Smooth muscle cell (in vitro differentiated cells): ENCODE data around the gene DROSHA. TPM values are rescaled to one million over a fixed set of nuclear protein-coding genes. Genes with fewer than 3 reads are reported as not detected.

Source experiments
- DNase-seq: peaks from one replicate; lab custom pipeline; 2025; ENCODE audit not compliant: unreplicated experiment; lab: John Stamatoyannopoulos, UW
- H2AFZ ChIP-seq: fragments of 200-600 bp; sonication (generic); 2 replicates; pipeline ENCODE4 v1.6.0; 2016; ENCODE audit warnings: antibody characterized with exemption, low read depth, mild to moderate bottlenecking
- H3F3A ChIP-seq: fragments of 200-600 bp; sonication (generic); 2 replicates; pipeline ENCODE4 v1.6.0; 2017; ENCODE audit warnings: antibody characterized with exemption, low read depth
- H3K27ac ChIP-seq: fragments of 200-600 bp; sonication (generic); 2 replicates; pipeline ENCODE4 v1.5.1; 2016; ENCODE audit warnings: low read depth, mild to moderate bottlenecking
- H3K27me3 ChIP-seq: fragments of 200-600 bp; sonication (generic); 2 replicates; pipeline ENCODE4 v1.6.1; 2016; ENCODE audit warnings: low read depth, mild to moderate bottlenecking
- H3K36me3 ChIP-seq: fragments of 200-600 bp; sonication (generic); 2 replicates; pipeline ENCODE4 v1.5.1; 2016; ENCODE audit warnings: low read depth
- H3K4me1 ChIP-seq: fragments of 200-600 bp; sonication (generic); 2 replicates; pipeline ENCODE4 v1.5.1; 2016; ENCODE audit warnings: low read depth
- H3K4me2 ChIP-seq: fragments of 200-600 bp; sonication (generic); 2 replicates; pipeline ENCODE4 v1.6.0; 2016; ENCODE audit warnings: mild to moderate bottlenecking
- H3K4me3 ChIP-seq: fragments of 200-600 bp; sonication (generic); 2 replicates; pipeline ENCODE4 v1.5.1; 2016; ENCODE audit warnings: mild to moderate bottlenecking
- H3K79me2 ChIP-seq: fragments of 200-600 bp; sonication (generic); 2 replicates; pipeline ENCODE4 v1.6.0; 2016; ENCODE audit warnings: low read depth, mild to moderate bottlenecking
- H3K9ac ChIP-seq: fragments of 200-600 bp; sonication (generic); 2 replicates; pipeline ENCODE4 v1.6.0; 2016; ENCODE audit warnings: low read depth
- H3K9me3 ChIP-seq: fragments of 200-600 bp; sonication (generic); replicated peaks from 2 replicates; pipeline ENCODE4 v1.5.1; 2016; ENCODE audit warnings: low read depth
- H4K20me1 ChIP-seq: fragments of 200-600 bp; sonication (generic); 2 replicates; pipeline ENCODE4 v1.6.0; 2016; ENCODE audit warnings: low read depth
- WGBS: methylation state at CpG from one replicate; pipeline ENCODE4 v1.1.7; 2016; ENCODE audit warnings: low lambda C conversion rate; 5-methylcytosine and 5-hydroxymethylcytosine counted together
- polyA plus RNA-seq: library from polyadenylated mRNA; unstranded; fragments of >200 nt; fragmentation: Nextera tagmentation; extraction: Ambion mirVana; gene quantifications from 2 replicates; pipeline ENCODE4 v1.2.1, GENCODE V29; 2016
- total RNA-seq: library from RNA; depleted of rRNA; stranded (reverse); fragments of >200 nt; gene quantifications from 2 replicates; pipeline ENCODE4 v1.2.3, GENCODE V29; 2014
- TF ChIP-seq, protein P1 (sequence below): fragments of 200-600 bp; sonication (generic); IDR thresholded peaks from 2 replicates; pipeline ENCODE4 v1.5.1; 2017; ENCODE audit warnings: borderline replicate concordance, mild to moderate bottlenecking, antibody characterized with exemption; ENCODE audit not compliant: insufficient read depth, poor library complexity, severe bottlenecking

Gene DROSHA
- total and polyA plus RNA-seq, 2 experiments from 2014 or later, result 35.3 to 50.5 TPM

DNA sequence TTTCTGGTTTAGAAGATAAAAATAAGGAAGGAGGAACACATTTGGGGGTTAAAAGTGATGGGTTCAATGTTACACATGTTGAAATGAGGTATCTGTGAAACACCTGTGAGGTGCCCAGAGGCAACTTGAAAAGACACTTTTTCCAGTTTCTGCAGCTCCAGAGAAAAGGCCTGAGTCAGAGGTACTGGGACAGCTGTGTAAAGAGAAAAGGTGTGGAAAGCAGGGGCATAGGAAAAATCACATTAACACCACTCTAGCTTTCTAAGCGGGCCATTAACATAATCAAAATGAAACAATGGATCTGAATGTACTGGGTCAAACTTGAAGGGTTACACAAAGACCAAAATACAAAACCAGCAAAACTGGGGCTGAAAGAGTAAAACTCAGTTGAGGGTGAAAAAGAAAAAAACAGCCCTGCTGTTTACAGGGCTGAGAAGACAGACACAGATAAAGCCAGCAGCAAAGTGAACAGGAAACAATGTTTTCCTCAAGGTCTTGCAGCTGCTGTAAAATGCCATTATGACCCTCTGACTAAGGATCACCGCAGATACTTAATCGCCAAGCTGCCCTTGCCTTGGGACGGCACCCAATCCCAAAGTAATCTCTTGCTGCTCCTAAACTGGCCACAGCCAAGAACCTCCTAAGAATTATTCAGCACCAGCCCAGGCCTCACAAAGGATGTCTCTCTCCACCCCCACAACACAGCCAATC, 104.7 kb downstream of the DROSHA start:
- H3F3A ChIP-seq, result no peaks in the 10 kb centered on the region
- H3K9me3 ChIP-seq, result no peaks in the 10 kb centered on the region
- TF ChIP-seq, protein P1, sequence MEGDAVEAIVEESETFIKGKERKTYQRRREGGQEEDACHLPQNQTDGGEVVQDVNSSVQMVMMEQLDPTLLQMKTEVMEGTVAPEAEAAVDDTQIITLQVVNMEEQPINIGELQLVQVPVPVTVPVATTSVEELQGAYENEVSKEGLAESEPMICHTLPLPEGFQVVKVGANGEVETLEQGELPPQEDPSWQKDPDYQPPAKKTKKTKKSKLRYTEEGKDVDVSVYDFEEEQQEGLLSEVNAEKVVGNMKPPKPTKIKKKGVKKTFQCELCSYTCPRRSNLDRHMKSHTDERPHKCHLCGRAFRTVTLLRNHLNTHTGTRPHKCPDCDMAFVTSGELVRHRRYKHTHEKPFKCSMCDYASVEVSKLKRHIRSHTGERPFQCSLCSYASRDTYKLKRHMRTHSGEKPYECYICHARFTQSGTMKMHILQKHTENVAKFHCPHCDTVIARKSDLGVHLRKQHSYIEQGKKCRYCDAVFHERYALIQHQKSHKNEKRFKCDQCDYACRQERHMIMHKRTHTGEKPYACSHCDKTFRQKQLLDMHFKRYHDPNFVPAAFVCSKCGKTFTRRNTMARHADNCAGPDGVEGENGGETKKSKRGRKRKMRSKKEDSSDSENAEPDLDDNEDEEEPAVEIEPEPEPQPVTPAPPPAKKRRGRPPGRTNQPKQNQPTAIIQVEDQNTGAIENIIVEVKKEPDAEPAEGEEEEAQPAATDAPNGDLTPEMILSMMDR, result no peak
- H3K9ac ChIP-seq, result no peak overlapping the region
- H3K79me2 ChIP-seq, result no peaks in the 10 kb centered on the region
- H3K27ac ChIP-seq, result no peak overlapping the region
- peaks cover 5% of the 10 kb centered on the region for H3K36me3 ChIP-seq
- no peak for DNase-seq
- no peak overlapping the region for H3K4me2 ChIP-seq
- no peaks in the 10 kb centered on the region for H4K20me1 ChIP-seq
- peaks cover 13% of the 10 kb centered on the region for H3K4me1 ChIP-seq
- H3K27me3 ChIP-seq, result no peaks in the 10 kb centered on the region
- H2AFZ ChIP-seq, result no peak overlapping the region
- WGBS, result 38% methylated on average over 4 of the region's 4 CpGs
- no peak overlapping the region for H3K4me3 ChIP-seq

DNA sequence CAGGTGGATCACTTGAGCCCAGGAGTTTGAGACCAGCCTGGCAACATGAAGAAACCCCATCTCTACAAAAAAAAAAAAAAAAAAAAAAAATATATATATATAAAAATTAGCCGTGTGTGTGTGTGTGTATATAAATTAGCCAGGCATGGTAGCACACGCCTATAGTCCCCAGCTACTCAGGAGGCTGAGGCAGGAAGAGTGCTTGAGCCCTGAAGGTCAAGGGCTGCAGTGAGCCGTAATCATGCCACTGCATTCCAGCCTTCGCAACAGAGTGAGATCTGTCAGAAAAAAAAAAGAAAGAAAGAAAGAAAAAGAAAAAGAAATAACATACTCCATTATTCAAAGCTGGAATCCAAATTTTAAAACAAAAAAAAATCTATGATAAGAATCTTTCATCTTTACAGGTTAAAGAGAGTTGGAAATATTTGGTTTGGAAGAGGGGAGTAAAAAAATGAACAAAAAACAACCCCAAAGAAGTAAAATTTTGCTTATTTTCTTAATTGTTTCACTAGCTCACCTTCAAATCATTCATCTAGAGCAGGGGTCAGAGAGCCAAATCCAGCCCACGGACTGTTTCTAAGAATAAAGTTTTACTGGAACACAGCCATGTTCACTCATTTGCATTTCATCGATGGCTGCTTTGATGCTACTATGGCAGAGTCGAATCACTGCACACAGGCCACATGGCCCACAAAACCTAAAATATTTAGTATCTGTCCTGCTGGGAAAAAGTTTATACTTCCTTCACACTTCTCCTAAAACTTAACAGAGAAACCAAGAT, 109.9 kb downstream of the DROSHA start:
- no peak overlapping the region for H3K4me2 ChIP-seq
- DNase-seq, result no peak
- H4K20me1 ChIP-seq, result no peaks in the 10 kb centered on the region
- no peaks in the 10 kb centered on the region for H3K27me3 ChIP-seq
- H3K4me3 ChIP-seq, result no peak overlapping the region
- H3K36me3 ChIP-seq, result peaks cover 31% of the 10 kb centered on the region
- TF ChIP-seq, protein P1, result no peak
- no peak overlapping the region for H3K27ac ChIP-seq
- 86% methylated on average over 7 of the region's 7 CpGs for WGBS
- no peaks in the 10 kb centered on the region for H3F3A ChIP-seq
- no peak overlapping the region for H3K9ac ChIP-seq
- H2AFZ ChIP-seq, result no peak overlapping the region
- H3K79me2 ChIP-seq, result no peaks in the 10 kb centered on the region
- peaks cover under 1% of the 10 kb centered on the region for H3K4me1 ChIP-seq
- H3K9me3 ChIP-seq, result no peaks in the 10 kb centered on the region

DNA sequence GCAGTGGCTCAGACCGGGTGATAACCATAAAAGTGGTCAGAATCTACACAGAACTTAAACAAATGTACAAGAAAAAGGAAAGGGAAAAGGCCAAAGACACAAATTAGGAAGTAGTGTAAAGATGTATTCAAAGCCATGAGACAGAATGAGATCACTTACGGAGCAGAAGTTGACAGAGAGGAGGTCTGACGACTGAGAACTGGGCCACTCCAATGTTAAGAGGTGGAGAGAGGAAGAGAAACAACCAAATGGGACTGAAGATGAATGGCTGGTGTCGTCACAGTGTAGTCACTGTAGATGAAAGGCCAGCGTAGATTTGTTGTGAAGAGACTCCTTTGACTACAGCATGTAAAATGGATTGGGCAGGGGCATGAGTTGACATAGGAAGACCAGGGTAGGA, 114.4 kb downstream of the DROSHA start:
- 90% methylated on average over 5 of the region's 5 CpGs for WGBS
- Histone ChIP-seq H3K27ac (no peak overlapping the region), H3K4me1 (peaks cover 6% of the 10 kb centered on the region), H4K20me1 (no peaks in the 10 kb centered on the region), H3K4me2 (no peak overlapping the region), H3K9ac (no peak overlapping the region), H3K79me2 (no peaks in the 10 kb centered on the region), H3K4me3 (no peak overlapping the region), H3K9me3 (no peaks in the 10 kb centered on the region), H3K36me3 (peaks cover 29% of the 10 kb centered on the region), H3F3A (no peaks in the 10 kb centered on the region), H2AFZ (no peak overlapping the region), H3K27me3 (no peaks in the 10 kb centered on the region)
- TF ChIP-seq, protein P1, result no peak
- DNase-seq, result no peak

DNA sequence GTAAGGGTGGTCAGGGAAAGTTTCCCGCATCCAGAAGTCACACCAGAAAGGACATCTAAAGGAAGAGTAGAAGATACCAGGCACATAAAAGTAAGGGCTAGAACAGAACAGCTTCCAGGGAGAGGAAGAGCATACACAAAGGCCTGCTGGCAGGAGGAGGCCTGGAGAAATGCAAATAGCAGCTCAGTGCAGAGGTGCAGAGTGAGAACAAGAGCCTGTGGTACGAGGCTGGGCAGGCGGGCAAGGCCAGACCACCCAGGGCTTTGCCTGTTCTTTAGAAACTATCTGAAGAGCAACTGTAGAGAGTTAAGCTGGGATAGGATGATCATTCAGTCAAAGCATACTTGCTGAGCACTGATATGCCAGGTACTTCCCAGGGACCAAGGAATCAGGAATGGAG, 115.3 kb downstream of the DROSHA start:
- no peaks in the 10 kb centered on the region for H3K27me3 ChIP-seq
- no peak overlapping the region for H3K4me3 ChIP-seq
- no peaks in the 10 kb centered on the region for H3K9me3 ChIP-seq
- H3K36me3 ChIP-seq, result peaks cover 24% of the 10 kb centered on the region
- no peaks in the 10 kb centered on the region for H3K79me2 ChIP-seq
- H3K9ac ChIP-seq, result no peak overlapping the region
- H2AFZ ChIP-seq, result no peak overlapping the region
- TF ChIP-seq, protein P1, result no peak
- 94% methylated on average over 3 of the region's 3 CpGs for WGBS
- peaks cover 6% of the 10 kb centered on the region for H3K4me1 ChIP-seq
- H3K4me2 ChIP-seq, result no peak overlapping the region
- no peaks in the 10 kb centered on the region for H3F3A ChIP-seq
- no peak overlapping the region for H3K27ac ChIP-seq
- DNase-seq, result no peak
- H4K20me1 ChIP-seq, result no peaks in the 10 kb centered on the region
